ENCODE measurements around the gene PDXK. TPM values are rescaled to one million over a fixed set of nuclear protein-coding genes. Genes with fewer than 3 reads are reported as not detected.
A peak's percentile ranks its signal among the peaks of the same experiment; 100 is the strongest.

Gene PDXK
- total and polyA plus RNA-seq, 2 of the 13 experiments (the other 11 are each of a cell fraction or from before 2014, with no cell fraction given) = 114 to 184 TPM

DNA sequence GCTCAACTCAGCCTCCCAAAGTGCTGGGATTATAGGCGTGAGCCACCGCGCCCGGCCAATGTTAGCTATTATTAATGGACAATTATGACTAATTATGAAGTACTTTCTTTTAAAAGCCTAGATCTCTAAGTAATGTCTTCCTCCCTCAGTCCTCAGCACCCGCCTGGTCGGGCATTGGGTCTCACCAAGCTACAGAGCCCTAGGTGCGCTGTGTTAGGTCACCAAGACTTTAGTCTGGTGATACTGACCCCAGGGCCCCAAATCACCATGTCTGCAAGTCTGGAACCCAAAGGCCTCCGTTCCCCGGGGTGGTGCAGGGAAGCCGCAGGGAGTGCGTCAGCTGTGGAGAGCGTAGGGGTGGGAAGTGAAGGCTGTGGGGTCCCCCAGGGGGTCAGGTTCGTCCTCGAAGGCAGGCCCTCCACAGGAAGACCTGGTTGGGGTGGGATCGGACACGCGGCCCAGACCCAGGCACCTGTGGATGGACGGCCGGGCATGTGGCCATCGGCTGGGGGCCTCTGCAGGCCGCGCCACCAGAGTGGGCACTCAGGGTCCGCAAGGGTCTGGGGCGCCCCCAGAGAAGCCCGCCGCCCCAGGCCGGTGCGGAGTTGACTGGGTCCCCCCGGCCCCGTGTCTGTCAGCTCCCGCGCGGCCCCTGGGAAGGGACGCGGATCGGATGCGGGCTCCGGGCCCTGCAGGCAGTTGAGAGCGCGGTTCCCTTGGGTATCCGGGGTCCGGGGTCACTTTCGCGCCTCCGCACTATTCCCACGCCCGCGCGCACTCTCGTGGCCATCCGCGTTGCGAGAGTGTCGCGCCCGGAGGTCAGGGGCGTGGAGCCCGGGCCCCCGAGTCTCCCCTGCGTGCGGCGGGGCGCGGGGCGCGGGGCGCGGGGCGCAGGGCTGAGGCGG lies 710 bp upstream of the PDXK start:
- H3K79me2 ChIP-seq (ENCODE audit: insufficient read depth, low read length) = peaks cover 39% of the 10 kb centered on the region
- H3K27ac ChIP-seq (ENCODE audit: extremely low read length, insufficient read depth, low read length) = peak overlapping the region; percentile 63
- H3K36me3 ChIP-seq (replicated peaks in 1 of 2; ENCODE audit: control insufficient read depth in 1 of 2, insufficient read depth in 2 of 2, low read length in 2 of 2) = peaks cover 2 to 7% of the 10 kb centered on the region in 2 experiments; a peak in 3 of 5 replicates
- intact Hi-C loops (cut with micrococcal nuclease; ENCODE audit: unreplicated experiment) (no loop called here), in situ Hi-C loops (cut with HindIII; ENCODE audit: extremely low pct_ligation_motif_present, low pct_unique_long_range_greater_than_20kb) (no loop called here)
- peak overlapping the region; percentile 93 for H3K9ac ChIP-seq (ENCODE audit: insufficient read depth, low read depth, low read length)
- peaks cover 27% of the 10 kb centered on the region for H4K20me1 ChIP-seq (ENCODE audit: insufficient read depth, low read length)
- no peaks in the 10 kb centered on the region for H3K9me3 ChIP-seq (ENCODE audit: low read length)
- H3K4me1 ChIP-seq (ENCODE audit: insufficient read depth, low read length) = peaks cover 45% of the 10 kb centered on the region
- BruUV-seq (replicated peaks) = TSS peak; percentile 82
- ATAC-seq (peak; percentile 4), DNase-seq (ENCODE audit: low spot score) (no peak), FAIRE-seq (no peak)
- ChIA-PET CTCF (ENCODE audit: low intra/inter-chr PET ratio, low total read pairs) (no interaction called here), POLR2A (interaction anchor here (2.7 kb wide), 1 partner anchor 10 kb away, joined by 43 read pairs; no protein-coding TSS in a partner anchor)
- peak overlapping the region; percentile 79 to 97 (median 91) for H3K4me3 ChIP-seq (replicated peaks in 1 of 3; ENCODE audit: insufficient read depth in 1 of 3, low read depth in 2 of 3, low read length in 3 of 3)
- no peak overlapping the region for H2AFZ ChIP-seq (ENCODE audit: low read length)
- peaks cover 2 to 4% of the 10 kb centered on the region in 2 experiments; a peak in 2 of 5 replicates for H3K27me3 ChIP-seq (ENCODE audit: control insufficient read depth in 1 of 2, insufficient read depth in 2 of 2, low read length in 2 of 2)
- 93% methylated on average over 10 of the region's 70 CpGs for WGBS (ENCODE audit: low lambda C conversion rate)
- peak overlapping the region; percentile 76 for H3K4me2 ChIP-seq (ENCODE audit: low read depth, low read length)
- no peak for TF ChIP-seq FOSL1 (CRISPR knock-in tag; IDR thresholded peaks at IDR 0.05; ENCODE audit: borderline replicate concordance)
- TF ChIP-seq, protein P1, sequence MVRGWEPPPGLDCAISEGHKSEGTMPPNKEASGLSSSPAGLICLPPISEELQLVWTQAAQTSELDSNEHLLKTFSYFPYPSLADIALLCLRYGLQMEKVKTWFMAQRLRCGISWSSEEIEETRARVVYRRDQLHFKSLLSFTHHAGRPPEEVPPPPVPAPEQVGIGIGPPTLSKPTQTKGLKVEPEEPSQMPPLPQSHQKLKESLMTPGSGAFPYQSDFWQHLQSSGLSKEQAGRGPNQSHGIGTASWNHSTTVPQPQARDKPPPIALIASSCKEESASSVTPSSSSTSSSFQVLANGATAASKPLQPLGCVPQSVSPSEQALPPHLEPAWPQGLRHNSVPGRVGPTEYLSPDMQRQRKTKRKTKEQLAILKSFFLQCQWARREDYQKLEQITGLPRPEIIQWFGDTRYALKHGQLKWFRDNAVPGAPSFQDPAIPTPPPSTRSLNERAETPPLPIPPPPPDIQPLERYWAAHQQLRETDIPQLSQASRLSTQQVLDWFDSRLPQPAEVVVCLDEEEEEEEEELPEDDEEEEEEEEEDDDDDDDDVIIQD (CRISPR knock-in tag; IDR thresholded peaks at IDR 0.05; ENCODE audit: low read depth) = no peak
- TF ChIP-seq, protein P2, sequence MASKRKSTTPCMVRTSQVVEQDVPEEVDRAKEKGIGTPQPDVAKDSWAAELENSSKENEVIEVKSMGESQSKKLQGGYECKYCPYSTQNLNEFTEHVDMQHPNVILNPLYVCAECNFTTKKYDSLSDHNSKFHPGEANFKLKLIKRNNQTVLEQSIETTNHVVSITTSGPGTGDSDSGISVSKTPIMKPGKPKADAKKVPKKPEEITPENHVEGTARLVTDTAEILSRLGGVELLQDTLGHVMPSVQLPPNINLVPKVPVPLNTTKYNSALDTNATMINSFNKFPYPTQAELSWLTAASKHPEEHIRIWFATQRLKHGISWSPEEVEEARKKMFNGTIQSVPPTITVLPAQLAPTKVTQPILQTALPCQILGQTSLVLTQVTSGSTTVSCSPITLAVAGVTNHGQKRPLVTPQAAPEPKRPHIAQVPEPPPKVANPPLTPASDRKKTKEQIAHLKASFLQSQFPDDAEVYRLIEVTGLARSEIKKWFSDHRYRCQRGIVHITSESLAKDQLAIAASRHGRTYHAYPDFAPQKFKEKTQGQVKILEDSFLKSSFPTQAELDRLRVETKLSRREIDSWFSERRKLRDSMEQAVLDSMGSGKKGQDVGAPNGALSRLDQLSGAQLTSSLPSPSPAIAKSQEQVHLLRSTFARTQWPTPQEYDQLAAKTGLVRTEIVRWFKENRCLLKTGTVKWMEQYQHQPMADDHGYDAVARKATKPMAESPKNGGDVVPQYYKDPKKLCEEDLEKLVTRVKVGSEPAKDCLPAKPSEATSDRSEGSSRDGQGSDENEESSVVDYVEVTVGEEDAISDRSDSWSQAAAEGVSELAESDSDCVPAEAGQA (IDR thresholded peaks at IDR 0.05; ENCODE audit: low read depth) = no peak
- TF ChIP-seq, protein P2 (CRISPR knock-in tag; IDR thresholded peaks at IDR 0.05; ENCODE audit: borderline replicate concordance) = 0 out of 2 replicates have a peak, but pooled peaks have one; percentile 16
- TF ChIP-seq, protein P3, sequence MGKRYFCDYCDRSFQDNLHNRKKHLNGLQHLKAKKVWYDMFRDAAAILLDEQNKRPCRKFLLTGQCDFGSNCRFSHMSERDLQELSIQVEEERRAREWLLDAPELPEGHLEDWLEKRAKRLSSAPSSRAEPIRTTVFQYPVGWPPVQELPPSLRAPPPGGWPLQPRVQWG (CRISPR knock-in tag; IDR thresholded peaks at IDR 0.05; ENCODE audit: borderline replicate concordance, low read depth) = no peak
- TF ChIP-seq PAF1 (CRISPR knock-in tag; IDR thresholded peaks at IDR 0.05) = no peak
- no peak for TF ChIP-seq TEAD3 (CRISPR knock-in tag; optimal IDR thresholded peaks at IDR 0.05; ENCODE audit: borderline replicate concordance)
- TF ChIP-seq, protein P4, sequence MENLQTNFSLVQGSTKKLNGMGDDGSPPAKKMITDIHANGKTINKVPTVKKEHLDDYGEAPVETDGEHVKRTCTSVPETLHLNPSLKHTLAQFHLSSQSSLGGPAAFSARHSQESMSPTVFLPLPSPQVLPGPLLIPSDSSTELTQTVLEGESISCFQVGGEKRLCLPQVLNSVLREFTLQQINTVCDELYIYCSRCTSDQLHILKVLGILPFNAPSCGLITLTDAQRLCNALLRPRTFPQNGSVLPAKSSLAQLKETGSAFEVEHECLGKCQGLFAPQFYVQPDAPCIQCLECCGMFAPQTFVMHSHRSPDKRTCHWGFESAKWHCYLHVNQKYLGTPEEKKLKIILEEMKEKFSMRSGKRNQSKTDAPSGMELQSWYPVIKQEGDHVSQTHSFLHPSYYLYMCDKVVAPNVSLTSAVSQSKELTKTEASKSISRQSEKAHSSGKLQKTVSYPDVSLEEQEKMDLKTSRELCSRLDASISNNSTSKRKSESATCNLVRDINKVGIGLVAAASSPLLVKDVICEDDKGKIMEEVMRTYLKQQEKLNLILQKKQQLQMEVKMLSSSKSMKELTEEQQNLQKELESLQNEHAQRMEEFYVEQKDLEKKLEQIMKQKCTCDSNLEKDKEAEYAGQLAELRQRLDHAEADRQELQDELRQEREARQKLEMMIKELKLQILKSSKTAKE (CRISPR knock-in tag; IDR thresholded peaks at IDR 0.05; ENCODE audit: borderline replicate concordance) = no peak
- no peak for TF ChIP-seq ZBTB20 (CRISPR knock-in tag; IDR thresholded peaks at IDR 0.05; ENCODE audit: borderline replicate concordance, low read depth)
- TF ChIP-seq ZSCAN21 (CRISPR knock-in tag; IDR thresholded peaks at IDR 0.05; ENCODE audit: borderline replicate concordance) = peak; percentile 32; the same call in 1 of the 2 replicates
- no peak for TF ChIP-seq ZNF10 (CRISPR knock-in tag; IDR thresholded peaks at IDR 0.05; ENCODE audit: borderline replicate concordance, low read depth)
- TF ChIP-seq HOXA3 (CRISPR knock-in tag; IDR thresholded peaks at IDR 0.05) = peak; percentile 16; the same call in 1 of the 2 replicates

All from HepG2 (cell line).